Fibroblast of pulmonary artery (primary cell): ENCODE results near the gene KDM2A.

Experiments
- DNase-seq: peaks from one replicate; pipeline ENCODE4 v3.0.0-alpha.2; 2010; ENCODE audit warnings: low read depth
- H3K4me3 ChIP-seq: replicated peaks from 2 replicates; pipeline ENCODE4 v1.5.1; 2011; ENCODE audit warnings: low read depth, mild to moderate bottlenecking, control low read depth, low read length, moderate library complexity
- TF ChIP-seq, protein P1 (sequence below): IDR thresholded peaks from 2 replicates; pipeline ENCODE4 v1.5.1; 2011; ENCODE audit warnings: mild to moderate bottlenecking, control low read depth, low read length, inconsistent platforms; ENCODE audit errors: missing control alignments

KDM2A gene

GRCh38 chr11:67278939-67279588, 160.0 kb downstream of the KDM2A start:
- TF ChIP-seq, protein P1, sequence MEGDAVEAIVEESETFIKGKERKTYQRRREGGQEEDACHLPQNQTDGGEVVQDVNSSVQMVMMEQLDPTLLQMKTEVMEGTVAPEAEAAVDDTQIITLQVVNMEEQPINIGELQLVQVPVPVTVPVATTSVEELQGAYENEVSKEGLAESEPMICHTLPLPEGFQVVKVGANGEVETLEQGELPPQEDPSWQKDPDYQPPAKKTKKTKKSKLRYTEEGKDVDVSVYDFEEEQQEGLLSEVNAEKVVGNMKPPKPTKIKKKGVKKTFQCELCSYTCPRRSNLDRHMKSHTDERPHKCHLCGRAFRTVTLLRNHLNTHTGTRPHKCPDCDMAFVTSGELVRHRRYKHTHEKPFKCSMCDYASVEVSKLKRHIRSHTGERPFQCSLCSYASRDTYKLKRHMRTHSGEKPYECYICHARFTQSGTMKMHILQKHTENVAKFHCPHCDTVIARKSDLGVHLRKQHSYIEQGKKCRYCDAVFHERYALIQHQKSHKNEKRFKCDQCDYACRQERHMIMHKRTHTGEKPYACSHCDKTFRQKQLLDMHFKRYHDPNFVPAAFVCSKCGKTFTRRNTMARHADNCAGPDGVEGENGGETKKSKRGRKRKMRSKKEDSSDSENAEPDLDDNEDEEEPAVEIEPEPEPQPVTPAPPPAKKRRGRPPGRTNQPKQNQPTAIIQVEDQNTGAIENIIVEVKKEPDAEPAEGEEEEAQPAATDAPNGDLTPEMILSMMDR = no peak
- no peak overlapping the region for H3K4me3 ChIP-seq
- DNase-seq = no peak

- no peak overlapping the region for H3K4me3 ChIP-seq
- DNase-seq = no peak
- TF ChIP-seq, protein P1 = no peak
These were observed 160.7 kb downstream of the KDM2A start for GRCh38 chr11:67279589-67280340.

GRCh38 chr11:67280341-67280787, 161.3 kb downstream of the KDM2A start:
- DNase-seq = no peak
- TF ChIP-seq, protein P1 = no peak
- H3K4me3 ChIP-seq = no peak overlapping the region

- TF ChIP-seq, protein P1 = no peak
- no peak overlapping the region for H3K4me3 ChIP-seq
- no peak for DNase-seq
These were observed 161.9 kb downstream of the KDM2A start for GRCh38 chr11:67280788-67281551.

GRCh38 chr11:67281552-67282150, 162.6 kb downstream of the KDM2A start:
- H3K4me3 ChIP-seq = no peak overlapping the region
- TF ChIP-seq, protein P1 = no peak
- DNase-seq = no peak

- no peak overlapping the region for H3K4me3 ChIP-seq
- DNase-seq = no peak
- TF ChIP-seq, protein P1 = no peak
These were observed 163.3 kb downstream of the KDM2A start for GRCh38 chr11:67282155-67282875.
